K562 (cell line): Measurements from ENCODE around the gene SOWAHA.

Source experiments
- EP300 ChIP-seq: IDR thresholded peaks from 2 replicates; pipeline ENCODE4 v1.6.1; 2012; ENCODE audit warnings: low read length, improper control_type of control experiment
- EZH2 ChIP-seq: IDR thresholded peaks from 2 replicates; pipeline ENCODE4 v1.6.1; 2012; ENCODE audit warnings: low read depth, mild to moderate bottlenecking, inconsistent platforms, low read length, borderline replicate concordance
- FIP1L1 ChIP-seq: fragments of 200-400 bp; formaldehyde crosslinking; IDR thresholded peaks from 2 replicates; pipeline ENCODE4 v1.6.1; 2018; ENCODE audit warnings: mild to moderate bottlenecking, low read depth, low read length; ENCODE audit not compliant: poor library complexity, severe bottlenecking
- HCFC1 ChIP-seq: IDR thresholded peaks from 2 replicates; pipeline ENCODE4 v1.6.1; 2012; ENCODE audit warnings: low read depth, low read length, improper control_type of control experiment
- KDM1A ChIP-seq, 2 experiments: fragments of 450-650 bp; IDR thresholded peaks; 2 replicates each; pipeline ENCODE4 v1.6.1; 2016; ENCODE audit warnings: mild to moderate bottlenecking in 2 of 2
- KLF6 ChIP-seq: fragments of 250-450 bp; sonication (Bioruptor Pico); IDR thresholded peaks from 2 replicates; pipeline ENCODE4 v1.4.0; 2020; ENCODE audit warnings: mild to moderate bottlenecking, moderate library complexity, borderline replicate concordance
- MTA3 ChIP-seq: fragments of 450-650 bp; formaldehyde crosslinking; IDR thresholded peaks from 2 replicates; pipeline ENCODE4 v1.6.1; 2017; ENCODE audit warnings: mild to moderate bottlenecking, borderline replicate concordance
- POLR2H ChIP-seq: IDR thresholded peaks from 2 replicates; pipeline ENCODE4 v1.6.1; 2016; ENCODE audit warnings: missing genetic modification characterization, low read depth, mild to moderate bottlenecking, control low read depth, missing compliant biosample characterization, moderate library complexity
- PPARD ChIP-seq: fragments of 250-450 bp; sonication (Bioruptor Pico); IDR thresholded peaks from 2 replicates; pipeline ENCODE4 v1.8.0; 2022; ENCODE audit warnings: inconsistent platforms, mild to moderate bottlenecking, moderate library complexity
- PREB ChIP-seq: sonication (generic); formaldehyde crosslinking; IDR thresholded peaks from 2 replicates; pipeline ENCODE4 v1.8.1; 2023; ENCODE audit warnings: mild to moderate bottlenecking, missing genetic modification reagents
- SIN3B ChIP-seq: fragments of 450-650 bp; IDR thresholded peaks from 2 replicates; pipeline ENCODE4 v1.6.1; 2017; ENCODE audit warnings: low read depth, mild to moderate bottlenecking, moderate library complexity
- TAF1 ChIP-seq: IDR thresholded peaks from 2 replicates; pipeline ENCODE4 v1.6.1; 2011; ENCODE audit warnings: mild to moderate bottlenecking, low read length, moderate library complexity; ENCODE audit not compliant: insufficient read depth, control insufficient read depth, severe bottlenecking; ENCODE audit errors: extremely low read depth
- TEAD2 ChIP-seq: fragments of 450-650 bp; IDR thresholded peaks from 2 replicates; pipeline ENCODE4 v1.6.1; 2016; ENCODE audit warnings: missing genetic modification characterization, control low read depth, missing compliant biosample characterization
- XRCC5 ChIP-seq: fragments of 200-400 bp; formaldehyde crosslinking; IDR thresholded peaks from 2 replicates; pipeline ENCODE4 v1.6.1; 2017; ENCODE audit warnings: low read depth, mild to moderate bottlenecking, low read length

DNA sequence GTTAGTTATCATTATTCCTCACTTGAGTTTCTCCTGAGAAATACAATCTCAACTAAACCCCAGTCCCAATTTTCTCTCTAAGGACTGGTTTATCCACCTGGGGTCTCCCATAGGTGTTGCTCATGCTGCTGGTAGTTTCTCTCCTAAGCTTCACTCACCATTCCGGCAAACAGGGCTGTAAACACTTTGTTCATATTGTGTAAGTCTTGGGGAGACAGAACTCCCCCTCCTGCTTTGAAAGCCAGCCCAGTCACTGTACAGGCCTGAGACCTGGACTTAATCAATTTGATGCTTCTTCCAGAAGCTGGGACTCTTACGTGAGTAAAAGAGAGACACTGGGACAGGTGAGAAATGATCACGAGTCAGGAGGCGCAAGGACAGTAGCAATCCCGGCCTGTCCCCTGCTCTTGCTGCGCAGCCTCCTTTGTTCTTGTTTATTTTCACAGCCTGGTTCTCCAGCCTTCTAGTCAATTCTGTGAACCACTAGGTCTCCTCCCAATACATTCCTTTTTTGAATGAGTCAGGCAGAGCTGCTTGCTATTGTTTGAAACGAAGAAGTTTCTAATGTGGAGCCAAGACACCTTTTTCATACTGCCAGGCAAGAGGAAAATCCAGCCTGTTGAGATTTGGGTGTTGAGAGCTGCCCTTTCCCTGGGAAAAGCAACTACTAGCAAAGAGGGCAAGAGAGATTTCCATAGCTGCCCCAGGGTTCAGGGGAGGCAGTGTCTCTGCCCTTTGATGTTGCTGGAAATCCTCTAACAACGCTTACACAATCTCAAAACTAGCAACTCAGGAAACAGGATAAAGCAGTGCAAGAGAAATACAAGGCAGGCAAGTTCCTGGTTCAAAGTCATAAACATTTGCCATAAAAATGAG lies 26.6 kb downstream of the SOWAHA start:
- TF ChIP-seq MTA3 (no peak), TAF1 (no peak), FIP1L1 (no peak), HCFC1 (no peak), PREB (no peak), EP300 (no peak), TEAD2 (no peak), SIN3B (no peak), PPARD (CRISPR knock-in tag) (no peak), XRCC5 (no peak), KLF6 (no peak), POLR2H (tag) (no peak), EZH2 (no peak), KDM1A (IDR thresholded peaks at IDR 0.05) (no peak)
